Loucy (cell line): ENCODE results near the gene PTGS2.

Experiments
- CTCF ChIP-seq: fragments of 200-600 bp; sonication (generic); conservative IDR thresholded peaks from 2 replicates; pipeline ENCODE4 v1.5.1; 2014; ENCODE audit warnings: mild to moderate bottlenecking, antibody characterized with exemption, low read length
- EZH2phosphoT487 ChIP-seq: fragments of 200-600 bp; IDR thresholded peaks from 2 replicates; pipeline ENCODE4 v1.6.1; 2018; ENCODE audit warnings: antibody characterized with exemption, mild to moderate bottlenecking, moderate library complexity, borderline replicate concordance

GRCh38 chr1:186670297-186671135 lies 9.7 kb downstream of the PTGS2 start:
- no peak for TF ChIP-seq CTCF
- no peak for TF ChIP-seq EZH2phosphoT487
